Pancreas (tissue), 10 donors: ENCODE data around the gene SH3BGRL. TPM values are rescaled to one million over a fixed set of nuclear protein-coding genes. Genes with fewer than 3 reads are reported as not detected.

Experiments
- ATAC-seq, 4 donors: fragments of 200-7000 bp; cut with Tn5 transposase; one replicate each; pipeline versions ENCODE4 v1.8.0 to v1.9.1; 2020; ENCODE audit warnings: mild to moderate bottlenecking in 4 of 4, moderate library complexity in 4 of 4
- DNase-seq, 6 donors: peaks; one replicate each; pipeline ENCODE4 v3.0.0-alpha.2; 2020
- FAIRE-seq: peaks from 2 replicates; lab custom pipeline; 2012; peaks lifted over from hg19 to GRCh38; lab: Jason Lieb, UNC
- H3K27ac ChIP-seq, 4 donors: fragments of 200-600 bp; sonication (generic); 1 replicate in 3 of 4; 2 replicates in 1 of 4; pipeline versions ENCODE4 v1.5.0 to v1.8.0; 2020
- H3K27me3 ChIP-seq, 4 donors: fragments of 200-600 bp; one replicate each; pipeline ENCODE4 v1.8.0; 2021
- H3K36me3 ChIP-seq, 3 donors: fragments of 200-600 bp; sonication (generic) in 1 of 3; one replicate each; pipeline versions ENCODE4 v1.5.0 to v1.8.0; 2020 to 2021
- H3K4me1 ChIP-seq, 3 donors: fragments of 200-600 bp; one replicate each; pipeline ENCODE4 v1.8.0; 2021
- H3K4me3 ChIP-seq, 4 donors: fragments of 200-600 bp; sonication (generic) in 2 of 4; one replicate each; pipeline versions ENCODE4 v1.5.0 to v1.8.0; 2020 to 2021
- H3K9me3 ChIP-seq, 4 donors: fragments of 200-600 bp; one replicate each; pipeline ENCODE4 v1.8.0; 2021
- CTCF ChIP-seq, 4 donors: fragments of 200-600 bp; sonication (generic) in 3 of 4; IDR thresholded peaks; one replicate each; pipeline versions ENCODE4 v1.5.0 to v1.8.0; 2021; ENCODE audit warnings: antibody characterized with exemption in 4 of 4
- WGBS, 2 donors: extraction: QIAGEN DNeasy Blood & Tissue Kit; methylation state at CpG; one replicate each; pipeline ENCODE4 v1.1.7; 2013; 5-methylcytosine and 5-hydroxymethylcytosine counted together
- intact Hi-C, 3 donors: fragments of 100-400 bp; cut with DNase I; formaldehyde crosslinking; loops; one replicate each; pipeline versions ENCODE4 v1.11.1 to v1.14.2; 2022
- polyA plus RNA-seq, 2 donors: library from polyadenylated mRNA; stranded (reverse); fragments of 200-250 nt; gene quantifications; one replicate each; pipeline ENCODE4 v1.2.3, GENCODE V29; 2013
- total RNA-seq, 6 donors: library from RNA; stranded (reverse); fragmentation: NEBNext Ultra II Directional in 4 of 6; extraction: Animal tissue kit (Norgen Biotek cat#: 25700) in 4 of 6; gene quantifications; one replicate each; pipeline versions ENCODE4 v1.2.1 to v1.2.4, GENCODE V29; 2021 to 2023
- donor health status: healthy with polysubstance abuse.
- donor health status: DM: no; HTN: no; CAD: no; lungs with moderate emphysema.
- donor health status: DM: no; HTN: no; CAD: no.
- donor health status: control.
- donor health status: control.
- donor health status: Bipolar disorder and iron deficiency.
- donor health status: DM: yes; HTN: yes; CAD: no.
- donor health status: DM: no; HTN: no; CAD: no.
- donor health status: DM: no; HTN: no; CAD: no.
- donor health status: DM: yes; HTN: yes; CAD: no.

SH3BGRL gene
- total and polyA plus RNA-seq, 8 donors = 28.1 to 67.0 (median 37.2) TPM

- Histone ChIP-seq H3K9me3 (no peaks in the 10 kb centered on the region), H3K36me3 (no peaks in the 10 kb centered on the region), H3K4me3 (no peak overlapping the region), H3K4me1 (peaks cover 0 to 6% (median 0%) of the 10 kb centered on the region in 3 donors), H3K27me3 (peaks cover 0 to 7% (median 0%) of the 10 kb centered on the region in 4 donors), H3K27ac (no peak overlapping the region)
- FAIRE-seq (no peak), DNase-seq (no peak), ATAC-seq (no peak)
- 54 to 74% methylated on average over 1 of the region's 1 CpG for WGBS, 2 donors
- intact Hi-C loops = no loop called here
- no peak for TF ChIP-seq CTCF (IDR thresholded peaks at IDR 0.05)
Observed at GRCh38 chrX:81231476-81231875, 29.6 kb downstream of the SH3BGRL start.

- H3K27me3 ChIP-seq = peaks cover 0 to 7% (median 0%) of the 10 kb centered on the region in 4 donors
- H3K36me3 ChIP-seq = no peaks in the 10 kb centered on the region
- peaks cover 0 to 6% (median 0%) of the 10 kb centered on the region in 3 donors for H3K4me1 ChIP-seq
- FAIRE-seq (peak; percentile 84), ATAC-seq (no peak), DNase-seq (no peak)
- intact Hi-C loops = no loop called here
- H3K4me3 ChIP-seq = no peak overlapping the region
- H3K27ac ChIP-seq = no peak overlapping the region
- no peaks in the 10 kb centered on the region for H3K9me3 ChIP-seq
- TF ChIP-seq CTCF (IDR thresholded peaks at IDR 0.05) = no peak
- 87 to 89% methylated on average over 1 of the region's 1 CpG for WGBS, 2 donors
Observed at GRCh38 chrX:81232218-81232617, 30.3 kb downstream of the SH3BGRL start.

- ATAC-seq (no peak), DNase-seq (no peak), FAIRE-seq (no peak)
- Histone ChIP-seq H3K4me3 (no peak overlapping the region), H3K27me3 (peaks cover 0 to 4% (median 0%) of the 10 kb centered on the region in 4 donors), H3K27ac (no peak overlapping the region), H3K36me3 (no peaks in the 10 kb centered on the region), H3K4me1 (no peaks in the 10 kb centered on the region), H3K9me3 (no peaks in the 10 kb centered on the region)
- intact Hi-C loops = no loop called here
- WGBS, 2 donors = 86 to 100% methylated on average over 1 of the region's 1 CpG
- TF ChIP-seq CTCF (IDR thresholded peaks at IDR 0.05) = no peak
Observed at GRCh38 chrX:81237516-81237915, 35.6 kb downstream of the SH3BGRL start.

- Histone ChIP-seq H3K9me3 (no peaks in the 10 kb centered on the region), H3K36me3 (no peaks in the 10 kb centered on the region), H3K4me1 (no peaks in the 10 kb centered on the region), H3K4me3 (no peak overlapping the region), H3K27ac (no peak overlapping the region), H3K27me3 (no peaks in the 10 kb centered on the region)
- TF ChIP-seq CTCF (IDR thresholded peaks at IDR 0.05) = no peak
- no peak for FAIRE-seq
- intact Hi-C loops = no loop called here
- ATAC-seq = no peak
- WGBS, 2 donors = 81 to 98% methylated on average over 4 of the region's 4 CpGs
- DNase-seq = peak in 1 of 6 donors; percentile 25
Observed at GRCh38 chrX:81238166-81238565, 36.3 kb downstream of the SH3BGRL start.

GRCh38 chrX:81240701-81241331 lies 38.9 kb downstream of the SH3BGRL start:
- WGBS, 2 donors = 80 to 100% methylated on average over 4 of the region's 4 CpGs
- intact Hi-C loops = no loop called here
- TF ChIP-seq CTCF (IDR thresholded peaks at IDR 0.05) = no peak
- FAIRE-seq = no peak
- no peaks in the 10 kb centered on the region for H3K4me1 ChIP-seq
- no peak overlapping the region for H3K4me3 ChIP-seq
- DNase-seq = peak in 1 of 6 donors; percentile 23
- no peak overlapping the region for H3K27ac ChIP-seq
- no peaks in the 10 kb centered on the region for H3K36me3 ChIP-seq
- no peaks in the 10 kb centered on the region for H3K27me3 ChIP-seq
- H3K9me3 ChIP-seq = no peaks in the 10 kb centered on the region
- no peak for ATAC-seq
